Stimulated activated CD8-positive, alpha-beta memory T cell treated with anti-CD3 and anti-CD28 coated beads, Interleukin-15, amount 100 ng/mL, for 48 hours (primary cell): Measurements from ENCODE around the gene EIF3A.
"Not testable (repeated sequence)": the region's sequence is repeated elsewhere in the genome, so short reads cannot be mapped to it uniquely, and the experiment has no call there.

ENCODE experiments used
- DNase-seq, 2 donors: peaks; one replicate each; pipeline ENCODE4 v3.0.0-alpha.2; 2020; ENCODE audit warnings: low read depth in 2 of 2

EIF3A gene

DNA sequence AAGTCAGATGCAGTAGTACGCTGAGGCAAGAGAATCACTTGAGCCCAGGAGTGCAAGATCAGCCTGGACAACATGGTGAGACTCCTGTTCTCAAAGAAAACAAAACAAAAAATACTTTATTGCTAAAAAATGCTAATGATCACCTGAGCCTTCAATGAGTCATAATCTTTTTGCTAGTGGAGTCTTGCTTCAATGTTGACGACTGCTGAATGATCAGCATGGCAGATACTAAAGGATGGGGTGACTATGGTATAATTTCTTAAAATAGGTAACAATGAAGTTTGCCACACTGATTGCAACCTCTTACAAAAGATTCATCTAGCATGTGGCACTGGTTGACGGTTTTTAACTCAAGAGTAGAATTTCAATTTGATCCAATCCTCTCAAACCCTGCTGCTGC is 28.8 kb downstream of the EIF3A start:
- no peak for DNase-seq

- no peak for DNase-seq
Observed at GRCh38 chr10:119049777-119050176, 30.8 kb downstream of the EIF3A start.

- no peak for DNase-seq
Observed at GRCh38 chr10:119049361-119049760, 31.3 kb downstream of the EIF3A start.

- no peak for DNase-seq
Observed at GRCh38 chr10:119045561-119045960, 35.1 kb downstream of the EIF3A start.

- DNase-seq = no peak
Observed at GRCh38 chr10:119042169-119042568, 38.4 kb downstream of the EIF3A start.

DNA sequence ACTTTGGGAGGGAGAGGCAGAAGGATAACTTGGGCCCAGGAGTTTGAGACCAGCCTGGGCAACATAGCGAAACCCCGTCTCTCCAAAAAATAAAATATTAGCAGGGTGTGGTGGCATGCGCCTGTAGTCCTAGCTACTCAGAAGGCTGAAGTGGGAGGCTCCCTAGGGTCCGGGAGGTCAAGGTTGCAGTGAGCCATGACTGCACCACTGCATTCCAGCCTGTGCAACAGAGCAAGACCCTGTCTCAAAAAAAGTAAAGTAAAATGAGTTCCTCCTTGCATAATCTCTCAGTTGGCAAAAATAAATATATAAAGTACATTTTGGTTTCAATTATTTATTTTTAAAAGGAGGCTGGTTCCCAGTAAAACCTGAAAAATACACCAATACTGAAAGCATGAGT is 39.3 kb downstream of the EIF3A start:
- no peak for DNase-seq

DNA sequence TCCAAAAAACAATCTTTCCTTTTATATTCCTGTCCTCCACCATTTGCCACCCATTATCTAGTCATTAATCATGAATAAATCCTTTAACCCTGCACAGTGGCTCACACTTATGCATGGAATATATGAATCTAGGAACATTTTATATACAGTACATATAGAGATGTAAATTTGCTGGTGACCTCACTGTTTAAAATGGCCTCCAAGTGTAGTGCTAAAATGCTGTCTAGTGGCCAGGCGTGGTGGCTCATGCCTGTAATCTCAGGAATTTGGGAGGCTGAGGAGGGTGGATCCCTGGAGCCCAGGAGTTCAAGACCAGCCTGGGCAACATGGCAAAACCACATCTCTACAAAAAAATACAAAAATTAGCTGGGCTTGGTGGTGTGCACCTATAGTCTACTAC is 41.5 kb downstream of the EIF3A start:
- no peak for DNase-seq

DNA sequence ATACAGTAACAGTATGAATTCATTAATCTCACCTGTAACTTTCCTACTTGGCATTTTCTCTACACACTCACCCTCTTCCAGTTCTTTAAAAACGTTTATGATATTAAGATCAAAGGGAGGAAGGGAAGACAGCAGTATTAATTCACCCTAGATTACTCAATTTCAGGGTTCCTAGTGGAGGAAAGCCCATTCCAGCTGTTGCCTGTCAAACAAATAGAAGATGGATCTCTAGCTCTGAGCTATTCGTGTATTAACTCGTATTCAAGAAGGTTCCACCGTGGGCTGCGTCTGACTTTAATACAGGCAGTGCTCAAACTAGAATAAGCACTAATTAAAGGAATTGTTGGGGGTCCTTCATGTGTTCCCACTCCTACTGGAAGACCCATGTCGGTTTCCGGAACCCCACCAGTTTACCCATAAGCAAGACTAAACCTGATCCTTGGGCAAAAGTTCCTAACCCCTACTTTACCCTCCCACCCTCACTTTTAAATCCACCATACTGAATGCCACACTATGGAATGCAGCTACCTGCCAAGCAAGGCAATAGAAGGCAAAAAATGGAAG is 49.0 kb downstream of the EIF3A start:
- DNase-seq = no peak

- peak; percentile 39 to 41 for DNase-seq
Observed at GRCh38 chr10:119030421-119031250, 50.0 kb downstream of the EIF3A start.

DNA sequence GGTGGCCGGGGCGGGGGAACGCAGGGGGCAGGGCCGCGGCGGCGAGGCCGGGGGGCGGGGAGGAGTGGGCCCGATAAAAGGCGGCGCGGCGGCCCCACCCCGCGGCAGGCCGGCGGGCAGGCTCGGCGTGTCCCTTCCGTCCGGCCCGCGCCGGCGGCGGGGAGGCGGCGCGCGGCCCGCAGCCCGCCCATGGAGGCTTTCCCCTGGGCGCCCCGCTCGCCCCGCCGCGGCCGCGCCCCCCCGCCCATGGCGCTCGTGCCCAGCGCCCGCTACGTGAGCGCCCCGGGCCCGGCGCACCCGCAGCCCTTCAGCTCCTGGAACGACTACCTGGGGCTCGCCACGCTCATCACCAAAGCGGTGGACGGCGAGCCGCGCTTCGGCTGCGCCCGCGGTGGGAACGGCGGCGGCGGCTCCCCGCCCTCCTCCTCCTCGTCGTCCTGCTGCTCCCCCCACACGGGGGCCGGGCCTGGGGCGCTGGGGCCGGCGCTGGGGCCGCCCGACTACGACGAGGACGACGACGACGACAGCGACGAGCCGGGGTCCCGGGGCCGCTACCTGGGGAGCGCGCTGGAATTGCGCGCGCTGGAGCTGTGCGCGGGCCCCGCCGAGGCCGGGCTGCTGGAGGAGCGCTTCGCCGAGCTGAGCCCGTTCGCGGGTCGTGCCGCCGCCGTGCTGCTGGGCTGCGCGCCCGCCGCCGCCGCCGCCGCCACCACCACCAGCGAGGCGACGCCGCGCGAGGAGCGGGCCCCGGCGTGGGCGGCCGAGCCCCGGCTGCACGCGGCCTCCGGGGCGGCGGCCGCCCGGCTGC is 50.8 kb downstream of the EIF3A start, which contains the start of gene NANOS1:
TSS of gene NANOS1 (plus strand) at position 102 of the 808 bp plus-strand sequence. CDS start at position 190, 88 bp downstream.
- no peak for DNase-seq

DNA sequence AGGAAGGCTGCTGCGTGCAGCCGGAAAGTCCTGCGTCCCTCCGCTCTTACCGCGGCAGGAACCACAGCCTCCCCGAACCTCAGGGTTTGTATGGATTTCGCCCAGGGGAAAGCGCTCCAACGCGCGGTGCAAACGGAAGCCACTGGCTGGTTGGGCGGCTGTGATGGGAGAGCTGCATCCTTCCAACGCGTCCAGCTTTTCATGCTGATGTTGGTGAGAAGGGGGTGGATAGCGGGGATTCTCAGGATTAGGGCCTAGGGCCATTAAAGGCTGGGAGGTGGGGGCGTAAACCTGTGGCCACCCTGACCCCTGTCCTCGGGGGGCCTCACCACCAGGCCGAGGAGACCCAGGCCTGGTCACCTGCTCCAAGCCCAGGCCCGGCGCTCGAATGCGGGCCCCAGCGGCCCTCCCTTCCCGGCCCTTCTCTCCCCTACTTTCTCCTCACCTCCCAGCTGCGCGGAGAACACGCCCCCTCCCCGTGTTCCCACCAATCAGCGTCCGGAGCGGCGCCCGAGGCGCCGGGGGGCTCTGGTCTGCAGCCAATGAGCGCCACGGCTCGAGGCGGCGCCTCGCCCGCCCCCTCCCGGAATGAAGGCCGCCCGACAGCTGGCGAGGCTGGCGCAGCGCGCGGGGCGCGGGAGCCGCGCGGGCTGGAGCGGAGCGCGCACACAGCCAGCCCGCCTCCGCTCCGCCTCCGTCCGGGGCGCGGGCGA is 51.6 kb downstream of the EIF3A start:
- peak; percentile 70 to 78 for DNase-seq

GRCh38 chr10:119028445-119028899 is 52.1 kb downstream of the EIF3A start:
- not testable (repeated sequence) for DNase-seq

GRCh38 chr10:119026301-119027110 is 54.1 kb downstream of the EIF3A start:
- no peak for DNase-seq

- DNase-seq = no peak
Observed at GRCh38 chr10:119025776-119026175, 54.8 kb downstream of the EIF3A start.

GRCh38 chr10:119025336-119025735 is 55.3 kb downstream of the EIF3A start:
- DNase-seq = no peak

GRCh38 chr10:119024882-119025281 is 55.7 kb downstream of the EIF3A start:
- no peak for DNase-seq

DNA sequence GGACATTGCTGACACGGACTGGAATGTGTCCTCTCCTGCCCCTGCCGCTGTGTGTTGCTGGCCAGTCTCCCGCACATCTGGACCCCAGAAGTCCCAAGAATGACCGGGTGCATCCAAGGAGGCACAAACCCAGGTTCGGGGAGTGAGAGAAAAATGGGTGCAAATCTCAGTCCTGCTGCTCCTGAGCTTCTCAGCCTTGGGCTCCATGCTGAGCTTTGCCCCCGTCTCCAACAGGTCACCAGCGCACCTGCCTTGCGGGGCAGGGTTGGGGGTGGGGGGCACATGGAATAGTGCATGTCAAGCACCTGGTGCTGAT is 57.1 kb downstream of the EIF3A start:
- no peak for DNase-seq

DNA sequence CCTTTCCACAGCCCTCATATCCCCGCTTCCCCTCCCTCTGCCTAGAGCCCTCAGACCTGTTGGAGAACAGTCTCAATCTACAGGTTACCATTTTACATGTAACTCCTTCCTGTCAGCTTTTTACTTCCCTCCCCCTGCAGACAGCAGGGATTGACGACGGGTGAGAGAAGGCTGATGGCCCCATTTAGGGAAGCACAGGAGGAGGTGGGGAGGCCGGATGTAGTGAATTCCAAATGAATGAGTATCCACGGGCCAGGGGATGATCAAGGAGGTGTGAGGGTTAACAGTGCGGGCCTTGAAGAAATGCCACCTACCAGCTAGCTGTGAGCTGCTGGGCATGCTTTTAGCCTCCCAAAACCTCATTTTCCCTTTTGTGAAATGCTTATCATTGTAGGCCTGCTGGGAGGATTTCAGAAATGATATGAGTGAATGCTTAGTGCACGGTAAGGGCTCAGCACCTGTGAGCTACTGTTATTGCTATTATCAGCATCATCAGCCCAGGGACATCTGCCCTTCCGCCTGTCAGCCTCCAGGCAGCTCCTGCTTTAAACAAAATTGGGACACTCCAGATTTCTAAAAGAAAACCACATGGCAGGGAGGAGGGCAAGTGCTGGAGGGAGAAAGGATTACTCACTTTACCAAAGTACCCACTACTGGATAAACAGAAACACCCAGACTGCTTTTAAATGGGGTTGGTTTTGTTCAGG is 57.6 kb downstream of the EIF3A start:
- no peak for DNase-seq

DNA sequence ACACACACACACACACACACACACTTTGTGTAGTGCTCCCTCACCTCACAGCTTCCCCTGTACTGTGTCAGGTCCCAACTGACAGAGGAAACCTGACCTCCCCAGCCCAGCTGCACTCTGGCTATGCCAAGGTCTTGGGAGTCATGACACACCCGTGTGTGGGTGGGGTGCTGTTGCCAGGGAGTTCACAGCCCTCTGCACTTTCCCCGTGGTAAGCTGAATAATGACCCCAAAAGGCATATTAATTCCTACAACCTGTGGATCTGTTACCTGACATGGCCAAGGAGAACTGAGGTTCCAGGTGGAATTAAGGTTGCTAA is 60.0 kb downstream of the EIF3A start:
- peak; percentile 8 to 13 for DNase-seq

- DNase-seq = no peak
Observed at GRCh38 chr10:119007211-119007574, 73.4 kb downstream of the EIF3A start.
